ENCODE results near the gene ZDHHC14.

GRCh38 chr6:157372501-157373280 is 8.3 kb upstream of the ZDHHC14 start:
- TF ChIP-seq CTCF (IDR thresholded peaks at IDR 0.05): no peak
- no peak for TF ChIP-seq ZFX (IDR thresholded peaks at IDR 0.05; ENCODE audit: borderline replicate concordance)

All from 22Rv1 (cell line).